Erythroblast (primary cell): ENCODE data around the gene PVALB.

ENCODE experiments used
- GATA1 ChIP-seq: IDR thresholded peaks from 2 replicates; pipeline ENCODE4 v1.6.1; 2011; ENCODE audit warnings: low read depth, mild to moderate bottlenecking, control low read depth, low read length, moderate library complexity
- POLR2A ChIP-seq: IDR thresholded peaks from 2 replicates; pipeline ENCODE4 v1.6.1; 2011; ENCODE audit warnings: mild to moderate bottlenecking, low read length

GRCh38 chr22:36863281-36863680 is 46.4 kb upstream of the PVALB start:
- TF ChIP-seq POLR2A (no peak), GATA1 (no peak)
